ENCODE data around the gene AQP4. TPM values are rescaled to one million over a fixed set of nuclear protein-coding genes. Genes with fewer than 3 reads are reported as not detected.

AQP4 gene
- total RNA-seq, 2 donors from 2014 or later, result not detected

GRCh38 chr18:26863122-26863879, 2.2 kb downstream of the AQP4 start:
- DNase-seq (ENCODE audit: low spot score in 2 of 2) (no peak), ATAC-seq (no peak)
- H3K36me3 Mint-ChIP-seq, result no peaks in the 10 kb centered on the region
- H3K27ac Mint-ChIP-seq, result no peak overlapping the region
- no peaks in the 10 kb centered on the region for H3K9me3 Mint-ChIP-seq

- Mint-ChIP-seq H3K36me3 (no peaks in the 10 kb centered on the region), H3K9me3 (no peaks in the 10 kb centered on the region), H3K27ac (no peak overlapping the region)
- no peak for DNase-seq (ENCODE audit: low spot score in 2 of 2)
- no peak for ATAC-seq
Measured at GRCh38 chr18:26862084-26862483, 3.4 kb downstream of the AQP4 start.

GRCh38 chr18:26854292-26854881, 11.1 kb downstream of the AQP4 start:
- no peaks in the 10 kb centered on the region for H3K36me3 Mint-ChIP-seq
- peaks cover 0 to 6% of the 10 kb centered on the region in 2 donors for H3K9me3 Mint-ChIP-seq
- ATAC-seq, result no peak
- DNase-seq (ENCODE audit: low spot score in 2 of 2), result no peak
- H3K27ac Mint-ChIP-seq, result no peak overlapping the region

- Mint-ChIP-seq H3K27ac (no peak overlapping the region), H3K9me3 (peaks cover 0 to 6% of the 10 kb centered on the region in 2 donors), H3K36me3 (no peaks in the 10 kb centered on the region)
- DNase-seq (ENCODE audit: low spot score in 2 of 2) (no peak), ATAC-seq (no peak)
Measured at GRCh38 chr18:26853401-26853800, 12.1 kb downstream of the AQP4 start.

- DNase-seq (ENCODE audit: low spot score in 2 of 2) (no peak), ATAC-seq (no peak)
- Mint-ChIP-seq H3K27ac (no peak overlapping the region), H3K9me3 (peaks cover 4 to 10% of the 10 kb centered on the region in 2 donors), H3K36me3 (no peaks in the 10 kb centered on the region)
Measured at GRCh38 chr18:26843760-26844159, 21.7 kb downstream of the AQP4 start.

GRCh38 chr18:26840965-26841364, 24.5 kb downstream of the AQP4 start:
- ATAC-seq (no peak), DNase-seq (ENCODE audit: low spot score in 2 of 2) (no peak)
- Mint-ChIP-seq H3K9me3 (peaks cover 4 to 10% of the 10 kb centered on the region in 2 donors), H3K36me3 (no peaks in the 10 kb centered on the region), H3K27ac (no peak overlapping the region)

- Mint-ChIP-seq H3K27ac (no peak overlapping the region), H3K9me3 (peaks cover 4 to 10% of the 10 kb centered on the region in 2 donors), H3K36me3 (no peaks in the 10 kb centered on the region)
- DNase-seq (ENCODE audit: low spot score in 2 of 2), result no peak
- no peak for ATAC-seq
Measured at GRCh38 chr18:26839609-26840008, 25.9 kb downstream of the AQP4 start.

- DNase-seq (ENCODE audit: low spot score in 2 of 2) (no peak), ATAC-seq (no peak)
- H3K9me3 Mint-ChIP-seq, result peaks cover 4 to 11% of the 10 kb centered on the region in 2 donors
- H3K36me3 Mint-ChIP-seq, result no peaks in the 10 kb centered on the region
- H3K27ac Mint-ChIP-seq, result no peak overlapping the region
Measured at GRCh38 chr18:26832302-26832701, 33.2 kb downstream of the AQP4 start.

GRCh38 chr18:26827581-26827980, 37.9 kb downstream of the AQP4 start:
- DNase-seq (ENCODE audit: low spot score in 2 of 2), result no peak
- ATAC-seq, result no peak
- Mint-ChIP-seq H3K36me3 (no peaks in the 10 kb centered on the region), H3K27ac (no peak overlapping the region), H3K9me3 (peaks cover 4 to 11% of the 10 kb centered on the region in 2 donors)

GRCh38 chr18:26826656-26827235, 38.8 kb downstream of the AQP4 start:
- ATAC-seq (no peak), DNase-seq (ENCODE audit: low spot score in 2 of 2) (no peak)
- Mint-ChIP-seq H3K36me3 (no peaks in the 10 kb centered on the region), H3K9me3 (peaks cover 4 to 11% of the 10 kb centered on the region in 2 donors), H3K27ac (no peak overlapping the region)

GRCh38 chr18:26821181-26821580, 44.3 kb downstream of the AQP4 start:
- Mint-ChIP-seq H3K9me3 (peaks cover 10 to 16% of the 10 kb centered on the region in 2 donors), H3K36me3 (peaks cover 5 to 7% of the 10 kb centered on the region in 2 donors), H3K27ac (no peak overlapping the region)
- no peak for DNase-seq (ENCODE audit: low spot score in 2 of 2)
- no peak for ATAC-seq

GRCh38 chr18:26819046-26819445, 46.5 kb downstream of the AQP4 start:
- Mint-ChIP-seq H3K36me3 (peaks cover 5 to 7% of the 10 kb centered on the region in 2 donors), H3K9me3 (peaks cover 10 to 16% of the 10 kb centered on the region in 2 donors), H3K27ac (no peak overlapping the region)
- DNase-seq (ENCODE audit: low spot score in 2 of 2) (no peak), ATAC-seq (no peak)

GRCh38 chr18:26818461-26818860, 47.0 kb downstream of the AQP4 start:
- H3K9me3 Mint-ChIP-seq, result peaks cover 10 to 16% of the 10 kb centered on the region in 2 donors
- ATAC-seq (no peak), DNase-seq (ENCODE audit: low spot score in 2 of 2) (no peak)
- no peak overlapping the region for H3K27ac Mint-ChIP-seq
- H3K36me3 Mint-ChIP-seq, result peaks cover 5 to 7% of the 10 kb centered on the region in 2 donors

GRCh38 chr18:26813043-26813442, 52.5 kb downstream of the AQP4 start:
- H3K36me3 Mint-ChIP-seq, result peaks cover 3 to 6% of the 10 kb centered on the region in 2 donors
- ATAC-seq (no peak), DNase-seq (ENCODE audit: low spot score in 2 of 2) (no peak)
- peaks cover 21 to 24% of the 10 kb centered on the region in 2 donors for H3K9me3 Mint-ChIP-seq
- no peak overlapping the region for H3K27ac Mint-ChIP-seq

- Mint-ChIP-seq H3K27ac (no peak overlapping the region), H3K9me3 (peaks cover 20 to 23% of the 10 kb centered on the region in 2 donors), H3K36me3 (peaks cover 0 to 6% of the 10 kb centered on the region in 2 donors)
- ATAC-seq (no peak), DNase-seq (ENCODE audit: low spot score in 2 of 2) (no peak)
Measured at GRCh38 chr18:26812462-26812861, 53.0 kb downstream of the AQP4 start.

- no peak for DNase-seq (ENCODE audit: low spot score in 2 of 2)
- no peak for ATAC-seq
- Mint-ChIP-seq H3K9me3 (peaks cover 17 to 23% of the 10 kb centered on the region in 2 donors), H3K27ac (no peak overlapping the region), H3K36me3 (peaks cover 0 to 6% of the 10 kb centered on the region in 2 donors)
Measured at GRCh38 chr18:26809346-26809745, 56.2 kb downstream of the AQP4 start.

- H3K9me3 Mint-ChIP-seq, result peaks cover 13 to 16% of the 10 kb centered on the region in 2 donors
- H3K27ac Mint-ChIP-seq, result no peak overlapping the region
- ATAC-seq (no peak), DNase-seq (ENCODE audit: low spot score in 2 of 2) (no peak)
- H3K36me3 Mint-ChIP-seq, result peaks cover 0 to 6% of the 10 kb centered on the region in 2 donors
Measured at GRCh38 chr18:26806224-26806623, 59.3 kb downstream of the AQP4 start.

Measured in activated naive CD4-positive, alpha-beta T cell treated with anti-CD3 and anti-CD28 coated beads, Interleukin-2, amount 50 U/mL, for 72 hours (primary cell).